Mucosa of descending colon (tissue), 3 donors: Measurements from ENCODE around the gene SDK1. TPM values are rescaled to one million over a fixed set of nuclear protein-coding genes. Genes with fewer than 3 reads are reported as not detected.
"Not testable (repeated sequence)": the region's sequence is repeated elsewhere in the genome, so short reads cannot be mapped to it uniquely, and the experiment has no call there.

Experiments
- ATAC-seq: fragments of 200-7000 bp; cut with Tn5 transposase; one replicate; pipeline ENCODE4 v1.9.1; 2020; ENCODE audit warnings: mild to moderate bottlenecking, moderate library complexity
- DNase-seq, 3 donors: peaks; one replicate each; pipeline ENCODE4 v3.0.0-alpha.2; 2020
- H3K36me3 ChIP-seq: fragments of 200-600 bp; one replicate; pipeline ENCODE4 v1.8.0; 2021; ENCODE audit warnings: low read depth, mild to moderate bottlenecking
- H3K4me1 ChIP-seq: fragments of 200-600 bp; one replicate; pipeline ENCODE4 v1.8.0; 2021; ENCODE audit warnings: low read depth, mild to moderate bottlenecking
- H3K4me3 ChIP-seq: fragments of 200-600 bp; one replicate; pipeline ENCODE4 v1.8.0; 2021; ENCODE audit warnings: mild to moderate bottlenecking
- H3K9me3 ChIP-seq: fragments of 200-600 bp; one replicate; pipeline ENCODE4 v1.8.0; 2021; ENCODE audit warnings: mild to moderate bottlenecking
- intact Hi-C, 2 donors: fragments of 100-400 bp; cut with DNase I in 1 of 2; cut with micrococcal nuclease in 1 of 2; formaldehyde crosslinking; loops; one replicate each; pipeline versions ENCODE4 v1.11.0 to v1.11.1; 2022; cut with DNase I, micrococcal nuclease
- total RNA-seq, 3 donors: library from RNA; stranded (reverse); fragmentation: NEBNext Ultra II Directional in 2 of 3; extraction: Animal tissue kit (Norgen Biotek cat#: 25700) in 2 of 3; gene quantifications; one replicate each; pipeline versions ENCODE4 v1.2.1 to v1.2.4, GENCODE V29; 2021 to 2023
- TF ChIP-seq, protein P1 (sequence below): fragments of 200-600 bp; IDR thresholded peaks from one replicate; pipeline ENCODE4 v1.8.0; 2022; ENCODE audit warnings: antibody characterized with exemption, mild to moderate bottlenecking
- donor health status: DM: no; HTN: no; CAD: no; lungs with moderate emphysema.
- donor health status: DM: no; HTN: no; CAD: no.
- donor health status: DM: no; HTN: yes; CAD: no.

The SDK1 gene
- total RNA-seq, 3 donors from 2014 or later, result 2.7 to 20.2 (median 4.2) TPM

DNA sequence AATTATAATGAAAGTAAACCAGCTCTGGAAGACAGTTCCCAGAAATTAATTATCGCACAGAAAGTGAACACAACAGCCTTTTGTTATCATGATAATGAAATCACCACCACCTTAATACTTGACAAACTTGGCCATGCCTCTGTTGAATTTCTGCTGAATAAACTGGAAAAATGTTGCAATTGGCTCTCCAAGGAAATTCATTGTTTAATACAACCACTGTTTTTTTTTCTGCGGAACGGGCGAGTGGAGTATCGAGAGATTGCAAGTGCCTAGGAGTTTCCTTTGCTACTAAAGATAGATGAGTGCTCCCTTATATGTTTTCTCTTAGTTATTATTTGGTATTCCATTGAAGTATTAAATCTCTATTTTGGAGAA is 657.0 kb downstream of the SDK1 start:
- Histone ChIP-seq H3K4me3 (no peak overlapping the region), H3K4me1 (no peaks in the 10 kb centered on the region), H3K36me3 (no peaks in the 10 kb centered on the region), H3K9me3 (no peaks in the 10 kb centered on the region)
- DNase-seq (no peak), ATAC-seq (no peak)
- intact Hi-C loops, result no loop called here
- TF ChIP-seq, protein P1, sequence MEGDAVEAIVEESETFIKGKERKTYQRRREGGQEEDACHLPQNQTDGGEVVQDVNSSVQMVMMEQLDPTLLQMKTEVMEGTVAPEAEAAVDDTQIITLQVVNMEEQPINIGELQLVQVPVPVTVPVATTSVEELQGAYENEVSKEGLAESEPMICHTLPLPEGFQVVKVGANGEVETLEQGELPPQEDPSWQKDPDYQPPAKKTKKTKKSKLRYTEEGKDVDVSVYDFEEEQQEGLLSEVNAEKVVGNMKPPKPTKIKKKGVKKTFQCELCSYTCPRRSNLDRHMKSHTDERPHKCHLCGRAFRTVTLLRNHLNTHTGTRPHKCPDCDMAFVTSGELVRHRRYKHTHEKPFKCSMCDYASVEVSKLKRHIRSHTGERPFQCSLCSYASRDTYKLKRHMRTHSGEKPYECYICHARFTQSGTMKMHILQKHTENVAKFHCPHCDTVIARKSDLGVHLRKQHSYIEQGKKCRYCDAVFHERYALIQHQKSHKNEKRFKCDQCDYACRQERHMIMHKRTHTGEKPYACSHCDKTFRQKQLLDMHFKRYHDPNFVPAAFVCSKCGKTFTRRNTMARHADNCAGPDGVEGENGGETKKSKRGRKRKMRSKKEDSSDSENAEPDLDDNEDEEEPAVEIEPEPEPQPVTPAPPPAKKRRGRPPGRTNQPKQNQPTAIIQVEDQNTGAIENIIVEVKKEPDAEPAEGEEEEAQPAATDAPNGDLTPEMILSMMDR, result no peak

DNA sequence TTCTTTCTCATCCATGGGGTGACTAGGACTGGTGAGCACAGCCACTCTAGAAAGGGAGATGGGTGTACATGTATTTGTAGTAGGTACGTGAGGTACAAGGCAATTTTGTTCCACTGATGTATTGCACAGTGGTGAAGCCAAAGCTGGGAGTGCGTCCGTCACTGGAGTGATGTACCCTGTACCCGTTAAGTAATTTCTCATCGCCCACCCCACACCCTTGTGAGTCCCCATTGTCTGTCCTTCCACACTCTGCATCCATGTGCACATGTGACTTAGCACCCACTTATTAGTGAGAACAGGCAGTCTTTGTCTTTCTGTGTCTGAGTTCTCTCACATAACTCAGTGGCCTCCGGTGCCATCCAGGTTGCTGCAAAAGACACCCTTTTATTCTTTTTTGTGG is 658.3 kb downstream of the SDK1 start:
- intact Hi-C loops, result no loop called here
- Histone ChIP-seq H3K9me3 (no peaks in the 10 kb centered on the region), H3K36me3 (no peaks in the 10 kb centered on the region), H3K4me3 (no peak overlapping the region), H3K4me1 (no peaks in the 10 kb centered on the region)
- no peak for DNase-seq
- TF ChIP-seq, protein P1, result no peak
- ATAC-seq, result no peak

DNA sequence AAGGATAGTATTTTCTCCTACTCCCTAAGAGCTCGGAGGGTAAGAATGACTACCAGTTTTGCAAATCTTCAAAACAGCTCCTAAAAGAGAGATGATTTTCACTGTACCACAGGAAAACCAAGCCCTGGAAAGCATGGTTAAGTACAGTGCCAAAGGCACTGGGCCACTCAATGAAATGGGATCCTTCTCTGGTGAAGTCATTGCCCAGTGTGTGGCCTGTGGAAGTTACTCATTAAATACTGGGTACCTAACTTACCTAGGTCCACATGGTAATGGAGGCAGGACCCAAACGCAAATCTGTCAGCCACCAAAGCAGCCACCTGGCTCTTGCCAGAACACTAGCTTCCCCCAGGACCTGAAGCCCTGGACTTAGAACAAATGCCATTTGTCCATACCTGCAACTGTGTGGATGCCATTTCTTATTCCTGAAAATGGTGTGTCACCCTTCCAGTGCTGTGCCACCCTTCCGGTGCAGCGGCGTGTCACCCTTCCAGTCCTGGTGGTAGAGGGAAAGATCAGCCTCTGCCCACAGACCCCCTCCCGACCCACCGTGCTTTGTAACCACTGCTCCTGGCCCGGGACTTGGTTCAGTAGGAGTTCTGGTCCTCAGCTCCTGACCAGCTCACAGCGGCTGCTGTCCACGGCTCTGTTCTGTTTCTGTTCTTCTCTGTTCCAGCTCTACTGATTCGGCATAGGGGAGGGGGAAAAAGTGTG is 659.2 kb downstream of the SDK1 start:
- intact Hi-C loops, result no loop called here
- DNase-seq (no peak), ATAC-seq (no peak)
- H3K4me1 ChIP-seq, result no peaks in the 10 kb centered on the region
- no peaks in the 10 kb centered on the region for H3K36me3 ChIP-seq
- H3K9me3 ChIP-seq, result no peaks in the 10 kb centered on the region
- TF ChIP-seq, protein P1, result no peak
- no peak overlapping the region for H3K4me3 ChIP-seq

DNA sequence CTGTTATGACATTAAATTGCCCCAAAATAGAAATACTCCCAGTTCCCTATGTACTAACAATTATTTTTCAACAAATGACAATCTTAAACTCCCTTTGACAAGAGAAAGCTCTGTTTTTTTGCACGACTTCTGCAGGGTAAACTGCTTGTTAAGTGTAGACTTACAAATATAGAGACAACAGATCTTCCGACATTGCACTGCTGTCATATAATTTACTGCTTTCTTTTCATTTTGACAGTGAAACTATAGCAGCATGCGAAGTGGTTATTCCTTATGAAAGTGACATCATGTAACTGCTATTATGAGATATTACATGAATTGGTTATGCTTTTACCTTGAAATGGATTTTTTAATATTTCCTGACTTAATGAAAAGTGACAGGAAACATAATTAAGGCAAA is 659.9 kb downstream of the SDK1 start:
- Histone ChIP-seq H3K4me1 (no peaks in the 10 kb centered on the region), H3K36me3 (no peaks in the 10 kb centered on the region), H3K4me3 (no peak overlapping the region), H3K9me3 (no peaks in the 10 kb centered on the region)
- no peak for ATAC-seq
- intact Hi-C loops, result no loop called here
- TF ChIP-seq, protein P1, result no peak
- DNase-seq, result no peak

DNA sequence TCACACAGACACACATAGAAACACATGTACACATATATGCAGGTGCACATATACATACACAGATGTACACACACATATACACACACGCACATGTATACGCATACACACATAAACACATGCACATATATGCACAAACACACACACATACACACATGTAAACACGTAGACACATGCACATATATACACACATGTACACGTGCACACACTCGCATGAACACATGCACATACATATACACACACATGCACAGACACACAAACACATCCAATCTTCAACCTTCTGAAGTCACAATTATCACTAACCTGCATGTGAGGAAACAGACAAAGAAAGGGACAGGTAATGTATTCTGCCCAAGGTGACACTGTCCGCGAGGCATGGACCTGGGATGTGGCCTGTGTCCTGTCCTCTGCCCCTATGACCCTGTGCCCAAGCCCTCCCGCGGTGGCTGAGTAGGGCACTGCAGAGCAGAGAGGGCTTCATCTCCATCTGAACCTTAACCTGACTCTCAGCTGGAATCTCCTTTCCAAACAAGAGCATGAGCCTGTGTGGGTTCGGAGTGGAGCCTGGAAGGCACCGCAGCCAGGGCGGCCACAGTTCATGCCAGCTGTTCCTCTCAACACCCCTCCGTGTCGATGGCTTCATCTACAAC is 660.9 kb downstream of the SDK1 start:
- intact Hi-C loops, result no loop called here
- ATAC-seq, result no peak
- no peaks in the 10 kb centered on the region for H3K9me3 ChIP-seq
- no peak overlapping the region for H3K4me3 ChIP-seq
- no peaks in the 10 kb centered on the region for H3K4me1 ChIP-seq
- TF ChIP-seq, protein P1, result no peak
- H3K36me3 ChIP-seq, result no peaks in the 10 kb centered on the region
- DNase-seq, result no peak

DNA sequence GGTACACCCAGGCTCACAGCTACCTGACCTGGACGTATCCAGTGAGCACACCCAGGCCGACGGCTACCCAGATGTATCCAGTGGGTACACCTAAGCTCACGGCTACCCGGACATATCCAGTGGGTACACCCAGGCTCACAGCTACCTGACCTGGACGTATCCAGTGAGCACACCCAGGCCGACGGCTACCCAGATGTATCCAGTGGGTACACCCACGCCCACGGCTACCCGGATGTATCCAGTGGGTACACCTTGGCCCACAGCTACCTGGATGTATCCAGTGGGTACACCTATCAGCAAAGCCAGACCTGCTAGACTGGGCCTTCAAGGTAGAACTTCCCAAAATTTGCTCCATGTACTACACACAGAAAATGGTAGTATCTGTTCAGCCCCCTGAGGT is 662.7 kb downstream of the SDK1 start:
- H3K9me3 ChIP-seq, DNase-seq, H3K4me3 ChIP-seq, ATAC-seq, intact Hi-C loops, H3K4me1 ChIP-seq, H3K36me3 ChIP-seq: not testable (repeated sequence)
